ENCODE data around the gene NTNG1.

The NTNG1 gene

DNA sequence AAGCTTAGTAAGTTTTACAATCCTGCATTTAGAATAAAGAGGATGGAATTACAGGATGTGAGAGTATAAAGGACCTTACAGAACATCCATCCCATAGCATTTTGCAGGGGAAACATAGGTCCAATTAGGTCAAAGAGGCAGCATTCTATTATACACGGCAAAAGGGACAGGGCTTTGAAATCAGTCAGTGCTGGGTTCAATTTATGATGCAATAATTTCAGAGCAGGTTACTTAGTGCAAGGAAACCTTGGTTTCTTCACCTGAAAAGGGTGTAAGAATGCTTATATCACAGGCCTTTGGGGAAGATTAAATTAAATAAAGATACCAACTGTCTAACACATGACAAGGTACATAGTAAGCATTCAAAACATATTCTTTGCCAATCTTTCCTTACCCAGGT, 17.1 kb upstream of the NTNG1 start:
- H3K27ac ChIP-seq (replicated peaks), result no peak overlapping the region
- TF ChIP-seq GABPA (IDR thresholded peaks at IDR 0.05; ENCODE audit: low read depth), result no peak
- no peak for TF ChIP-seq POLR2AphosphoS5 (IDR thresholded peaks at IDR 0.05; ENCODE audit: low read depth)
- TF ChIP-seq, protein P1, sequence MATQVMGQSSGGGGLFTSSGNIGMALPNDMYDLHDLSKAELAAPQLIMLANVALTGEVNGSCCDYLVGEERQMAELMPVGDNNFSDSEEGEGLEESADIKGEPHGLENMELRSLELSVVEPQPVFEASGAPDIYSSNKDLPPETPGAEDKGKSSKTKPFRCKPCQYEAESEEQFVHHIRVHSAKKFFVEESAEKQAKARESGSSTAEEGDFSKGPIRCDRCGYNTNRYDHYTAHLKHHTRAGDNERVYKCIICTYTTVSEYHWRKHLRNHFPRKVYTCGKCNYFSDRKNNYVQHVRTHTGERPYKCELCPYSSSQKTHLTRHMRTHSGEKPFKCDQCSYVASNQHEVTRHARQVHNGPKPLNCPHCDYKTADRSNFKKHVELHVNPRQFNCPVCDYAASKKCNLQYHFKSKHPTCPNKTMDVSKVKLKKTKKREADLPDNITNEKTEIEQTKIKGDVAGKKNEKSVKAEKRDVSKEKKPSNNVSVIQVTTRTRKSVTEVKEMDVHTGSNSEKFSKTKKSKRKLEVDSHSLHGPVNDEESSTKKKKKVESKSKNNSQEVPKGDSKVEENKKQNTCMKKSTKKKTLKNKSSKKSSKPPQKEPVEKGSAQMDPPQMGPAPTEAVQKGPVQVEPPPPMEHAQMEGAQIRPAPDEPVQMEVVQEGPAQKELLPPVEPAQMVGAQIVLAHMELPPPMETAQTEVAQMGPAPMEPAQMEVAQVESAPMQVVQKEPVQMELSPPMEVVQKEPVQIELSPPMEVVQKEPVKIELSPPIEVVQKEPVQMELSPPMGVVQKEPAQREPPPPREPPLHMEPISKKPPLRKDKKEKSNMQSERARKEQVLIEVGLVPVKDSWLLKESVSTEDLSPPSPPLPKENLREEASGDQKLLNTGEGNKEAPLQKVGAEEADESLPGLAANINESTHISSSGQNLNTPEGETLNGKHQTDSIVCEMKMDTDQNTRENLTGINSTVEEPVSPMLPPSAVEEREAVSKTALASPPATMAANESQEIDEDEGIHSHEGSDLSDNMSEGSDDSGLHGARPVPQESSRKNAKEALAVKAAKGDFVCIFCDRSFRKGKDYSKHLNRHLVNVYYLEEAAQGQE (IDR thresholded peaks at IDR 0.05; ENCODE audit: insufficient replicate concordance, low read depth), result no peak
- TF ChIP-seq, protein P2, sequence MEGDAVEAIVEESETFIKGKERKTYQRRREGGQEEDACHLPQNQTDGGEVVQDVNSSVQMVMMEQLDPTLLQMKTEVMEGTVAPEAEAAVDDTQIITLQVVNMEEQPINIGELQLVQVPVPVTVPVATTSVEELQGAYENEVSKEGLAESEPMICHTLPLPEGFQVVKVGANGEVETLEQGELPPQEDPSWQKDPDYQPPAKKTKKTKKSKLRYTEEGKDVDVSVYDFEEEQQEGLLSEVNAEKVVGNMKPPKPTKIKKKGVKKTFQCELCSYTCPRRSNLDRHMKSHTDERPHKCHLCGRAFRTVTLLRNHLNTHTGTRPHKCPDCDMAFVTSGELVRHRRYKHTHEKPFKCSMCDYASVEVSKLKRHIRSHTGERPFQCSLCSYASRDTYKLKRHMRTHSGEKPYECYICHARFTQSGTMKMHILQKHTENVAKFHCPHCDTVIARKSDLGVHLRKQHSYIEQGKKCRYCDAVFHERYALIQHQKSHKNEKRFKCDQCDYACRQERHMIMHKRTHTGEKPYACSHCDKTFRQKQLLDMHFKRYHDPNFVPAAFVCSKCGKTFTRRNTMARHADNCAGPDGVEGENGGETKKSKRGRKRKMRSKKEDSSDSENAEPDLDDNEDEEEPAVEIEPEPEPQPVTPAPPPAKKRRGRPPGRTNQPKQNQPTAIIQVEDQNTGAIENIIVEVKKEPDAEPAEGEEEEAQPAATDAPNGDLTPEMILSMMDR (IDR thresholded peaks at IDR 0.05; ENCODE audit: insufficient read depth, low read length), result no peak
- no peak for TF ChIP-seq SPI1 (IDR thresholded peaks at IDR 0.05; ENCODE audit: borderline replicate concordance, low read depth)
- H3K4me3 ChIP-seq (replicated peaks; ENCODE audit: insufficient read depth, low read length), result no peak overlapping the region
- DNase-seq (ENCODE audit: low read depth in 1 of 2, low spot score in 1 of 2), result no peak
- no peaks in the 10 kb centered on the region for H3K27me3 ChIP-seq (ENCODE audit: insufficient read depth, poor library complexity, severe bottlenecking)

DNA sequence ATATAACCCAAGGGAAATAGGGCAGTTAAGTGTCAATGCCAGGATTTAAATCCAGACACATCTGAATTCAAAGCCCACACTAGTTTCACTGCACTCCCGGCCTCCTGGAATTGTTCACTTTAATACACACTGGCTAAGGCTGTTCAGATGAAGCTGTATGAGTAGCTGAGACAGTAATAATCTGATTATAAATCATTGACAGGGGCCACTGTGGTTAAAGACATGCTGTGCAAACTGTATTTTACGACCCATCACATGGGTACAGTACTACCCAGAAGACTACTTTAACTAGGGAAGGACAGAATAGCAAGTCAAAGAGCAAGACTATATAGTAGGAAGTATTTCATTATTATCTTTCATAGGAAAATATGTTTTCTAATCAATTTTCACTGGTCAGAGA, 16.1 kb upstream of the NTNG1 start:
- no peak overlapping the region for H3K4me3 ChIP-seq (replicated peaks; ENCODE audit: insufficient read depth, low read length)
- TF ChIP-seq, protein P1 (IDR thresholded peaks at IDR 0.05; ENCODE audit: insufficient replicate concordance, low read depth), result no peak
- TF ChIP-seq SPI1 (IDR thresholded peaks at IDR 0.05; ENCODE audit: borderline replicate concordance, low read depth) (no peak), GABPA (IDR thresholded peaks at IDR 0.05; ENCODE audit: low read depth) (no peak), POLR2AphosphoS5 (IDR thresholded peaks at IDR 0.05; ENCODE audit: low read depth) (no peak)
- TF ChIP-seq, protein P2 (IDR thresholded peaks at IDR 0.05; ENCODE audit: insufficient read depth, low read length), result no peak
- DNase-seq (ENCODE audit: low read depth in 1 of 2, low spot score in 1 of 2), result no peak

DNA sequence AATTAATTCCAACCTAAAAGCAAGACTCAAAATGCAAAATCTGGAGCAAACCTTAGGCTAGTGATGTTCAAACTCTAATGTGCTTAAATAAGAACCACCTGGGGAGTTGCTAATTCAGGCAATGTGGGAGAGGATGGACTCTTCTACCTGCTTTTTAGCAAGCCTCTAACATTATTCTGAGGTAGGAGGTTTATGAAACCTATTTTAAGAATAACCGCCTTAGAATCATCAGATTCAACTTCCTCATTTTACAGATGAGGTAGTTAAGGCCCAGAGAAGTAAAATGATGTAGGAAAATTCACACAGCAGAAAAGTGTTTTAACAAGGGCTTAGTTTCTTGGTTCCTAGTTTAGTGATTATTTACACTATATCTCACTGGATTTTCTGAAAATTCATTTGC, 8.6 kb upstream of the NTNG1 start:
- no peak for DNase-seq (ENCODE audit: low read depth in 1 of 2, low spot score in 1 of 2)
- Histone ChIP-seq H3K27me3 (ENCODE audit: insufficient read depth, poor library complexity, severe bottlenecking) (peaks cover 3% of the 10 kb centered on the region), H3K27ac (replicated peaks) (no peak overlapping the region), H3K4me3 (replicated peaks; ENCODE audit: insufficient read depth, low read length) (no peak overlapping the region)
- TF ChIP-seq SPI1 (IDR thresholded peaks at IDR 0.05; ENCODE audit: borderline replicate concordance, low read depth), result 0 out of 2 replicates have a peak, but pooled peaks have one; percentile 2
- TF ChIP-seq, protein P2 (IDR thresholded peaks at IDR 0.05; ENCODE audit: insufficient read depth, low read length), result no peak

More for the DNA sequence above, 16.1 kb upstream of the NTNG1 start:
- no peak overlapping the region for H3K27ac ChIP-seq (replicated peaks)
- no peaks in the 10 kb centered on the region for H3K27me3 ChIP-seq (ENCODE audit: insufficient read depth, poor library complexity, severe bottlenecking)

DNA sequence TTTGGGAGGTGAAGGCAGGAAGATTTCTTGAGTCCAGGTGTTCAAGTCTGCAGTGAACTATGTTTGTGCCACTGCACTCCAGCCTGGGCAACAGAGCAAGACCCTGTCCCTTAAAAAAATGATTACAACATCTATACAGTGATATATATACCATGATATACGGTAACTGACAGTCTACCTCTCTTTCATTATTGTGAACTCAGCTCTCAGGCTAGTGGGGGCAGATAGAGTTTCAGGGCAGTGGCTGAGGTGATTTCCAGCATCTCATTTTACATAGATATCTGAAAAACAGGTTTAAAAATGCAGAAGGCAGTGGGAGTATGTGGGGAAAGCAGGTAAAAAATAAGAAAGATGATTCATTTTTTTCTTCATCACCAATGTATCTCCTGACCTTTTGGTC, 8.1 kb upstream of the NTNG1 start:
- H3K27ac ChIP-seq (replicated peaks), result no peak overlapping the region
- DNase-seq (ENCODE audit: low read depth in 1 of 2, low spot score in 1 of 2), result no peak
- H3K27me3 ChIP-seq (ENCODE audit: insufficient read depth, poor library complexity, severe bottlenecking), result peaks cover 6% of the 10 kb centered on the region
- no peak overlapping the region for H3K4me3 ChIP-seq (replicated peaks; ENCODE audit: insufficient read depth, low read length)
- TF ChIP-seq, protein P1 (IDR thresholded peaks at IDR 0.05; ENCODE audit: insufficient replicate concordance, low read depth), result no peak
- TF ChIP-seq, protein P2 (IDR thresholded peaks at IDR 0.05; ENCODE audit: insufficient read depth, low read length), result no peak
- TF ChIP-seq GABPA (IDR thresholded peaks at IDR 0.05; ENCODE audit: low read depth), result no peak
- no peak for TF ChIP-seq POLR2AphosphoS5 (IDR thresholded peaks at IDR 0.05; ENCODE audit: low read depth)
- TF ChIP-seq SPI1 (IDR thresholded peaks at IDR 0.05; ENCODE audit: borderline replicate concordance, low read depth), result no peak
